ENCODE data around the gene ZNF354B.

The ZNF354B gene

DNA sequence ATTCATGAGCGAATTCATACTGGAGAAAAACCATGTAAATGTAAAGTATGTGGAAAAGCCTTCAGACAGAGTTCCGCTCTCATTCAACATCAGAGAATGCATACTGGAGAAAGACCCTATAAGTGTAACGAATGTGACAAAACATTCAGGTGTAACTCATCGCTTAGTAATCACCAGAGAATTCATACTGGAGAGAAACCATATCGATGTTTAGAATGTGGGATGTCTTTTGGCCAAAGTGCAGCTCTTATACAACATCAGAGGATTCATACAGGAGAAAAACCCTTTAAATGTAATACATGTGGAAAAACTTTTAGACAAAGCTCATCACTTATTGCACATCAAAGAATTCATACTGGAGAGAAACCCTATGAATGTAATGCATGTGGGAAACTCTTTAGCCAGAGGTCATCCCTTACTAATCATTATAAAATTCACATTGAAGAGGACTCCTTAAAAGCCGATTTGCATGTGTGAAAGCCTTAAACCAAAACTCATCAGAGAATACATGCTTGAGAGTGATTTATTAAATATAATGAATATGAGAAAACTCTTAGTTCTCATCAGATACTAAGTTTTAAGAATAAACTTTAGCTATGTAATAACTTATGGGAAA, 24.2 kb downstream of the ZNF354B start:
- no peak for DNase-seq (ENCODE audit: low spot score)

DNA sequence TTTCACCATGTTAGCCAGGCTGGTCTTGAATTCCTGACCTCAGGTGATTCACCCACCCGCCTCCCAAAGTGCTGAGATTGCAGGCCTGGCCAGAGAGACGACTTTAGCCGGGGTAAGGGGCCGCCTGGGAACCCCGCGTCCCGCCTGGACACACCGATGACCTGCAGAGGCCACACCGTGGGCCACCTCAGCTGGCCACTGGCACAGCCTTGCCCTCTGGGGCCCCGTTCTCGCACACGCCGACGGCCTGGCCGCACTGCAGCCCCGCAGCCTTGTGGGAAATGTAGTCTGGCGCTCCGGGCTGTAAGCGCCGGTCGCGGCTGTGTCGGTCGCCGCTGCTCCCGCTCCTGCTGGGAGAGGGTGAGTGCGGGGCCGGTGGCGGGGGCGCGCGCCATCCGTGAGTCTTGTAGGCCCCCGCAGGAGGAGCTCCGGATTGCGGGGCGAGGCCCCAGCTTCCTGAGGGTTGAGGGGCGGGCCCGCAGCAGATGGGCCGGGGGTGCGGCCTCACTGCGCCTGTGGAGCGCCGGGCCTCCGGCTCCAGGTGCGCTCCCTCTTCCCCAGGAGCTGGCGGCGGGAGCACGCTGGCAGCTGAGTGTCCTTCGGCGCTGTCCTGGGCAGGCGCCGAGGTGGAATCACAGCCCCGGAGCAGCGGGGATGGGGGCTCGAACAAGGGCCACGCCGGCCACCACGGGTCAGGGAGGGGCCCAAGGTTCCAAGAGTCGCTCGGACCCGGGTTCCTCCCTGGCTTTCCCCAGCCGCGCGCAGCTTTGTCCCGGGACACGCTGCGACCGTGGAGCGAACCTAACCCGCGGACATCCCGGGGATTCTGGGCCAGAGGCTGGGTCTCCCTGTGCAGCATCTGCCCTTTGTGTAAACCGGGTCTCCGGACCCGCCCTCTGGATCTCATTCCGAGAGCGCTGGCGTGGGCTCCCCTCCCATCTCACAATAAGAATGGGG, 36.1 kb downstream of the ZNF354B start, which contains the start of gene ZFP2:
TSS of gene ZFP2 (plus strand) at position 299 of the 957 bp plus-strand sequence. CDS start 35,401 bp downstream, outside the sequence.
- no peak for DNase-seq (ENCODE audit: low spot score)

- no peak for DNase-seq (ENCODE audit: low spot score)
Observed at GRCh38 chr5:178899289-178899688, 39.5 kb downstream of the ZNF354B start.

GRCh38 chr5:178902849-178903248, 43.1 kb downstream of the ZNF354B start:
- no peak for DNase-seq (ENCODE audit: low spot score)

- no peak for DNase-seq (ENCODE audit: low spot score)
Observed at GRCh38 chr5:178931846-178932760, 72.3 kb downstream of the ZNF354B start.

Data from hematopoietic multipotent progenitor cell treated with erythropoietin and hydrocortisone succinate and interleukin-3 and kit ligand, for 17 days (in vitro differentiated cells).